GM19193 (cell line): ENCODE measurements around the gene ATP6V1A.

ENCODE experiments used
- POLR2A ChIP-seq: IDR thresholded peaks from 4 replicates; pipeline ENCODE4 v1.6.1; 2011; ENCODE audit not compliant: insufficient read depth, insufficient read length; ENCODE audit errors: extremely low read depth

Gene ATP6V1A

GRCh38 chr3:113743006-113743630, 3.7 kb upstream of the ATP6V1A start:
- no peak for TF ChIP-seq POLR2A

GRCh38 chr3:113744941-113745755, 1.7 kb upstream of the ATP6V1A start:
- TF ChIP-seq POLR2A = no peak

GRCh38 chr3:113745756-113746547, 883 bp upstream of the ATP6V1A start, which contains the start of gene NAA50:
NAA50 (minus strand) TSS chr3:113746249; CDS start chr3:113745949, 300 bp downstream.
- peak; percentile 75 for TF ChIP-seq POLR2A

- no peak for TF ChIP-seq POLR2A
These were observed 630 bp downstream of the ATP6V1A start for GRCh38 chr3:113747283-113748046.

GRCh38 chr3:113751141-113751540, 4.3 kb downstream of the ATP6V1A start:
- no peak for TF ChIP-seq POLR2A

GRCh38 chr3:113753376-113753985, 6.6 kb downstream of the ATP6V1A start:
- TF ChIP-seq POLR2A = no peak

GRCh38 chr3:113754494-113755159, 7.8 kb downstream of the ATP6V1A start:
- TF ChIP-seq POLR2A = no peak

- no peak for TF ChIP-seq POLR2A
These were observed 11.7 kb downstream of the ATP6V1A start for GRCh38 chr3:113758389-113759024.

GRCh38 chr3:113764698-113765097, 17.9 kb downstream of the ATP6V1A start:
- no peak for TF ChIP-seq POLR2A

- TF ChIP-seq POLR2A = no peak
These were observed 22.7 kb downstream of the ATP6V1A start for GRCh38 chr3:113769551-113769950.

- TF ChIP-seq POLR2A = no peak
These were observed 25.2 kb downstream of the ATP6V1A start for GRCh38 chr3:113771993-113772392.

GRCh38 chr3:113773381-113773780, 26.5 kb downstream of the ATP6V1A start:
- TF ChIP-seq POLR2A = no peak

GRCh38 chr3:113775516-113775915, 28.7 kb downstream of the ATP6V1A start:
- no peak for TF ChIP-seq POLR2A
